CD14-positive monocyte (primary cell): ENCODE data around the gene TMEM52B. TPM values are rescaled to one million over a fixed set of nuclear protein-coding genes. Genes with fewer than 3 reads are reported as not detected.
A peak's percentile ranks its signal among the peaks of the same experiment; 100 is the strongest.

ENCODE experiments used
- DNase-seq, 3 donors: peaks; one replicate each; pipeline ENCODE4 v3.0.0-alpha.2; 2011 to 2022
- H2AFZ ChIP-seq: 2 replicates; pipeline ENCODE4 v1.6.0; 2012; ENCODE audit warnings: mild to moderate bottlenecking, low read depth, low read length, inconsistent platforms; ENCODE audit not compliant: insufficient read depth, poor library complexity, severe bottlenecking
- H3K27ac ChIP-seq, 2 donors: 1 replicate in 1 of 2; 2 replicates in 1 of 2; pipeline ENCODE4 v1.5.1; 2012 to 2013; ENCODE audit warnings: low read length in 2 of 2, control low read depth in 1 of 2, inconsistent platforms in 1 of 2, low read depth in 1 of 2, mild to moderate bottlenecking in 1 of 2
- H3K27me3 ChIP-seq, 2 donors: one replicate each; pipeline versions ENCODE4 v1.6.0 to v1.6.1; 2011 to 2013; ENCODE audit warnings: low read length in 2 of 2; ENCODE audit not compliant: control insufficient read depth in 2 of 2, insufficient read depth in 2 of 2
- H3K36me3 ChIP-seq, 2 donors: replicated peaks in 1 of 2; 1 replicate in 1 of 2; 2 replicates in 1 of 2; pipeline versions ENCODE4 v1.5.1 to v1.6.1; 2012 to 2013; ENCODE audit warnings: low read length in 2 of 2, control low read depth in 1 of 2, inconsistent platforms in 1 of 2, mild to moderate bottlenecking in 1 of 2; ENCODE audit not compliant: insufficient read depth in 2 of 2, control insufficient read depth in 1 of 2
- H3K4me1 ChIP-seq, 2 donors: 1 replicate in 1 of 2; 2 replicates in 1 of 2; pipeline versions ENCODE4 v1.5.1 to v1.6.1; 2012 to 2013; ENCODE audit warnings: low read length in 2 of 2, control low read depth in 1 of 2, inconsistent platforms in 1 of 2, mild to moderate bottlenecking in 1 of 2, moderate library complexity in 1 of 2; ENCODE audit not compliant: insufficient read depth in 2 of 2, control insufficient read depth in 1 of 2
- H3K4me2 ChIP-seq: replicated peaks from 2 replicates; pipeline ENCODE3; 2012; ENCODE audit warnings: low read length, moderate library complexity, mild to moderate bottlenecking; ENCODE audit not compliant: poor library complexity, severe bottlenecking; ENCODE audit errors: extremely low read depth
- H3K4me3 ChIP-seq, 3 experiments: fragments of 200-600 bp in 1 of 3; sonication (generic) in 1 of 3; replicated peaks in 1 of 3; 1 replicate in 2 of 3; 2 replicates in 1 of 3; pipeline ENCODE4 v1.5.1; 2011 to 2013; ENCODE audit warnings: low read length in 3 of 3, mild to moderate bottlenecking in 3 of 3, control low read depth in 2 of 3, low read depth in 2 of 3, inconsistent platforms in 1 of 3, moderate library complexity in 1 of 3
- H3K79me2 ChIP-seq: 2 replicates; pipeline ENCODE4 v1.6.0; 2012; ENCODE audit warnings: mild to moderate bottlenecking, control low read depth, inconsistent platforms, low read length, moderate library complexity; ENCODE audit not compliant: insufficient read depth
- H3K9ac ChIP-seq: 2 replicates; pipeline ENCODE4 v1.6.0; 2017; ENCODE audit warnings: low read length, mild to moderate bottlenecking; ENCODE audit not compliant: insufficient read depth, poor library complexity, severe bottlenecking
- H3K9me3 ChIP-seq, 2 donors: replicated peaks in 1 of 2; 1 replicate in 1 of 2; 2 replicates in 1 of 2; pipeline versions ENCODE4 v1.5.1 to v1.6.1; 2012 to 2013; ENCODE audit warnings: low read length in 2 of 2, control low read depth in 1 of 2; ENCODE audit not compliant: control insufficient read depth in 1 of 2, insufficient read depth in 1 of 2
- H4K20me1 ChIP-seq: 2 replicates; pipeline ENCODE4 v1.6.0; 2012; ENCODE audit warnings: mild to moderate bottlenecking, low read length, control low read depth, moderate library complexity; ENCODE audit not compliant: insufficient read depth
- H3K27ac Mint-ChIP-seq, 7 donors: one replicate each; pipeline ENCODE4 v1.8.0; 2020; ENCODE audit warnings: mild to moderate bottlenecking in 7 of 7, mixed read lengths in 7 of 7, moderate library complexity in 6 of 7, inconsistent platforms in 2 of 7
- H3K27me3 Mint-ChIP-seq, 3 donors: one replicate each; pipeline ENCODE4 v1.8.0; 2021 to 2022; ENCODE audit warnings: low read depth in 3 of 3, mild to moderate bottlenecking in 3 of 3, mixed read lengths in 3 of 3, moderate library complexity in 3 of 3, inconsistent platforms in 1 of 3
- H3K36me3 Mint-ChIP-seq, 2 donors: one replicate each; pipeline ENCODE4 v1.8.0; 2020; ENCODE audit warnings: mixed read lengths in 2 of 2, inconsistent platforms in 1 of 2, mild to moderate bottlenecking in 1 of 2
- H3K4me1 Mint-ChIP-seq: one replicate; pipeline ENCODE4 v1.8.0; 2020; ENCODE audit warnings: mild to moderate bottlenecking, mixed read lengths
- H3K4me3 Mint-ChIP-seq, 2 donors: one replicate each; pipeline ENCODE4 v1.8.0; 2020; ENCODE audit warnings: mild to moderate bottlenecking in 2 of 2, mixed read lengths in 2 of 2, moderate library complexity in 1 of 2
- H3K9me3 Mint-ChIP-seq, 7 donors: one replicate each; pipeline ENCODE4 v1.8.0; 2020 to 2022; ENCODE audit warnings: mixed read lengths in 7 of 7, mild to moderate bottlenecking in 6 of 7, moderate library complexity in 6 of 7, inconsistent platforms in 2 of 7
- WGBS: methylation state at CpG from one replicate; pipeline ENCODE4 v1.1.5; 2013; ENCODE audit warnings: missing lambda C conversion rate; ENCODE audit not compliant: insufficient coverage; 5-methylcytosine and 5-hydroxymethylcytosine counted together
- intact Hi-C, 2 donors: fragments of 100-400 bp; cut with micrococcal nuclease; formaldehyde crosslinking; loops; one replicate each; pipeline versions ENCODE4 v1.15.0 to v1.15.1; 2023
- polyA plus RNA-seq, 3 donors: library from polyadenylated mRNA; depleted of rRNA in 1 of 3; unstranded in 2 of 3; stranded (reverse) in 1 of 3; fragments of 300-500 nt in 2 of 3; fragments of >200 nt in 1 of 3; fragmentation: Illumina TruSeq in 2 of 3; gene quantifications; 1 replicate in 2 of 3; 2 replicates in 1 of 3; pipeline ENCODE4 v1.2.3, GENCODE V29; 2012 to 2021
- TF ChIP-seq, protein P1 (sequence below): fragments of 200-600 bp; IDR thresholded peaks from one replicate; pipeline ENCODE4 v1.8.0; 2022; ENCODE audit warnings: antibody characterized with exemption, mild to moderate bottlenecking

TMEM52B gene
- polyA plus RNA-seq, 3 donors: 0.54 to 2.4 (median 0.58) TPM

DNA sequence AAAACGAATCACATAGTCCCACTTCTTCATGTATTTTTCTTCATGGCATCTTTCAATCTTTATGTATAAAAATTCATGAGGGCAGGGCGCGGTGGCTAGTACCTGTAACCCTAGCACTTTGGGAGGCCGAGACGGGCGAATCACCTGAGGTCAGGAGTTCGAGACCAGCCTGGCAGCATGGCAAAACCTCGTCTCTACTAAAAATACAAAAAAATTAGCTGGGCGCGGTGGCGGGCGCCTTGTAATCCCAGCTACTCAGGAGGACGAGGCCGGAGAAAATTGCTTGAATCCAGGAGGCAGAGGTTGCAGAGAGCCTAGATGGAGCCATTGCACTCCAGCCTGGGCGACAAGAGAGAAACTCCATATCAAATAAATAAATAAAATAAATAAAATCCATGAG lies 31.4 kb downstream of the TMEM52B start:
- H3K4me1 Mint-ChIP-seq: peaks cover 13% of the 10 kb centered on the region
- Histone ChIP-seq H3K9ac (no peak overlapping the region), H2AFZ (no peak overlapping the region), H3K9me3 (no peaks in the 10 kb centered on the region), H4K20me1 (peaks cover 19% of the 10 kb centered on the region), H3K27me3 (no peaks in the 10 kb centered on the region), H3K4me1 (peaks cover 18 to 25% of the 10 kb centered on the region in 2 donors), H3K79me2 (peaks cover 3% of the 10 kb centered on the region), H3K36me3 (no peaks in the 10 kb centered on the region), H3K27ac (no peak overlapping the region), H3K4me3 (no peak overlapping the region), H3K4me2 (no peak overlapping the region)
- H3K36me3 Mint-ChIP-seq: peaks cover 10 to 14% of the 10 kb centered on the region in 2 donors
- no peak for DNase-seq
- intact Hi-C loops: loop anchor here in 1 of 2 donors (10.0 kb wide), 3 partner anchors 55 to 345 kb away; partner anchors contain the start of gene CLEC2B
- TF ChIP-seq, protein P1, sequence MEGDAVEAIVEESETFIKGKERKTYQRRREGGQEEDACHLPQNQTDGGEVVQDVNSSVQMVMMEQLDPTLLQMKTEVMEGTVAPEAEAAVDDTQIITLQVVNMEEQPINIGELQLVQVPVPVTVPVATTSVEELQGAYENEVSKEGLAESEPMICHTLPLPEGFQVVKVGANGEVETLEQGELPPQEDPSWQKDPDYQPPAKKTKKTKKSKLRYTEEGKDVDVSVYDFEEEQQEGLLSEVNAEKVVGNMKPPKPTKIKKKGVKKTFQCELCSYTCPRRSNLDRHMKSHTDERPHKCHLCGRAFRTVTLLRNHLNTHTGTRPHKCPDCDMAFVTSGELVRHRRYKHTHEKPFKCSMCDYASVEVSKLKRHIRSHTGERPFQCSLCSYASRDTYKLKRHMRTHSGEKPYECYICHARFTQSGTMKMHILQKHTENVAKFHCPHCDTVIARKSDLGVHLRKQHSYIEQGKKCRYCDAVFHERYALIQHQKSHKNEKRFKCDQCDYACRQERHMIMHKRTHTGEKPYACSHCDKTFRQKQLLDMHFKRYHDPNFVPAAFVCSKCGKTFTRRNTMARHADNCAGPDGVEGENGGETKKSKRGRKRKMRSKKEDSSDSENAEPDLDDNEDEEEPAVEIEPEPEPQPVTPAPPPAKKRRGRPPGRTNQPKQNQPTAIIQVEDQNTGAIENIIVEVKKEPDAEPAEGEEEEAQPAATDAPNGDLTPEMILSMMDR: no peak
- peaks cover 0 to 6% (median 3%) of the 10 kb centered on the region in 3 donors for H3K27me3 Mint-ChIP-seq
- 98% methylated on average over 11 of the region's 15 CpGs for WGBS
- peaks cover 0 to 2% (median 0%) of the 10 kb centered on the region in 7 donors for H3K9me3 Mint-ChIP-seq
- H3K27ac Mint-ChIP-seq: peak overlapping the region in 1 of 7 donors; percentile 30
- no peak overlapping the region for H3K4me3 Mint-ChIP-seq

- H3K4me2 ChIP-seq: no peak overlapping the region
- peak overlapping the region in 1 of 2 donors; percentile 99 for H3K27ac ChIP-seq
- TF ChIP-seq, protein P1: no peak
- no peak overlapping the region for H3K4me3 Mint-ChIP-seq
- H3K27me3 Mint-ChIP-seq: peaks cover 0 to 6% (median 3%) of the 10 kb centered on the region in 3 donors
- H2AFZ ChIP-seq: no peak overlapping the region
- H3K27ac Mint-ChIP-seq: peak overlapping the region; percentile 99 to 100 (median 99)
- peaks cover 3% of the 10 kb centered on the region for H3K79me2 ChIP-seq
- peaks cover 0 to 2% (median 0%) of the 10 kb centered on the region in 7 donors for H3K9me3 Mint-ChIP-seq
- H4K20me1 ChIP-seq: peaks cover 28% of the 10 kb centered on the region
- no peaks in the 10 kb centered on the region for H3K9me3 ChIP-seq
- H3K36me3 Mint-ChIP-seq: peaks cover 19 to 22% of the 10 kb centered on the region in 2 donors
- H3K9ac ChIP-seq: no peak overlapping the region
- intact Hi-C loops: loop anchor here in 1 of 2 donors (10.0 kb wide), 3 partner anchors 57 to 347 kb away; partner anchors contain the start of gene CLEC2B
- DNase-seq: no peak
- WGBS: 100% methylated on average over 3 of the region's 25 CpGs
- no peaks in the 10 kb centered on the region for H3K27me3 ChIP-seq
- no peaks in the 10 kb centered on the region for H3K36me3 ChIP-seq
- peak overlapping the region in 1 of 3 experiments; percentile 95 for H3K4me3 ChIP-seq
- H3K4me1 ChIP-seq: peaks cover 18 to 25% of the 10 kb centered on the region in 2 donors
- H3K4me1 Mint-ChIP-seq: peaks cover 17% of the 10 kb centered on the region
Observed at GRCh38 chr12:10211101-10211939, 32.5 kb downstream of the TMEM52B start.
